SU-DHL-6 (cell line): Measurements from ENCODE around the gene MITF.

Experiments used
- CTCF ChIP-seq: fragments of 200-600 bp; sonication (generic); IDR thresholded peaks from one replicate; pipeline ENCODE4 v1.5.1; 2017; ENCODE audit warnings: antibody characterized with exemption, mild to moderate bottlenecking, low read length, moderate library complexity; ENCODE audit not compliant: insufficient read depth, poor library complexity, severe bottlenecking
- EZH2phosphoT487 ChIP-seq: fragments of 200-600 bp; sonication (generic), shearing (Covaris generic); conservative IDR thresholded peaks from 2 replicates; pipeline ENCODE4 v1.6.1; 2018; ENCODE audit warnings: mild to moderate bottlenecking, antibody characterized with exemption, low read length, moderate library complexity, mixed read lengths

GRCh38 chr3:69811452-69812401 lies 72.5 kb downstream of the MITF start:
- TF ChIP-seq CTCF (no peak), EZH2phosphoT487 (no peak)
